ENCODE measurements around the gene ENG.

DNA sequence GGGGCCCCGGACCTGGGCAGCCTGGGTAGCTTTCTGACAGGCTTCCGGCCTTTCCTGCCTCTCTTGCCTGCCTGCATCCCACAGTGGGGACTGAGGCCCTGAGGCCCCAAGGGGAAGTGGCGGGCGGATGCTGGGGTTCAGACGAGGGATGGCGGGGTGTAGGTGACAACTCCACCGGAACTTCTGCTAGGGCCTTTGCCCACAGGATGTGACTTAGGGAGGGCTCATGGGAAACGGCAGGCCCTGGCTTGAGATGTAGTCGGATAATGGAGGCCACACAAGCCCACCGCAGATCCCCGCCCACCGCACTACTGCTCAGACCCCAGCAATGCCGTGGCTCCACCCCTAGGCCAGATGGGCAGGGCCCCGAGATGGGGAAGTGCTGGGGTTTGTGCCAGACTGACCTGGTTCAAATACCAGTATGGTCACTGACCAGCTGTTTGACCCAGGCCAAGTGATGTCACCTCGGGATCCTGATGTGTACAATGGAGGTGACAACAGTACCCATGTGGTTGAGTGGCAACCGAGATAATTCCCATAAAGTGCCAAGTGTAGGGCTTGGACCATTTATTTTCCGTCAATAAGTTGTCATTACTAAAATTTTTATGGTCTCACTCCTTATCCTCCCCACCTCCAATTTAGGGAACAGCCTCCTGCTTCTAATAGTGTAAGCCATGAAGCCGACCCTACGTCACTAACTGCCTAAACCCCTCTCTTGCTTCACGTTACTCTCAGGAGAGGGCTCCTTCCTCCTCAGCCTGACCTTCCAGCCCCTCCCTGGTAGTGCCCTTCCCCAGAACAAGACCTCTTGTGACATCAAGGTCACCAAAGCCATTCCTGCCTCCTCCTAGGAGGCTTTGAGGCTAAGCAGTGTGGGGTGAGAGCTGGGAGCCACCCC is 71.1 kb downstream of the ENG start:
- TF ChIP-seq, protein P1, sequence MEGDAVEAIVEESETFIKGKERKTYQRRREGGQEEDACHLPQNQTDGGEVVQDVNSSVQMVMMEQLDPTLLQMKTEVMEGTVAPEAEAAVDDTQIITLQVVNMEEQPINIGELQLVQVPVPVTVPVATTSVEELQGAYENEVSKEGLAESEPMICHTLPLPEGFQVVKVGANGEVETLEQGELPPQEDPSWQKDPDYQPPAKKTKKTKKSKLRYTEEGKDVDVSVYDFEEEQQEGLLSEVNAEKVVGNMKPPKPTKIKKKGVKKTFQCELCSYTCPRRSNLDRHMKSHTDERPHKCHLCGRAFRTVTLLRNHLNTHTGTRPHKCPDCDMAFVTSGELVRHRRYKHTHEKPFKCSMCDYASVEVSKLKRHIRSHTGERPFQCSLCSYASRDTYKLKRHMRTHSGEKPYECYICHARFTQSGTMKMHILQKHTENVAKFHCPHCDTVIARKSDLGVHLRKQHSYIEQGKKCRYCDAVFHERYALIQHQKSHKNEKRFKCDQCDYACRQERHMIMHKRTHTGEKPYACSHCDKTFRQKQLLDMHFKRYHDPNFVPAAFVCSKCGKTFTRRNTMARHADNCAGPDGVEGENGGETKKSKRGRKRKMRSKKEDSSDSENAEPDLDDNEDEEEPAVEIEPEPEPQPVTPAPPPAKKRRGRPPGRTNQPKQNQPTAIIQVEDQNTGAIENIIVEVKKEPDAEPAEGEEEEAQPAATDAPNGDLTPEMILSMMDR (IDR thresholded peaks at IDR 0.05; ENCODE audit: insufficient read depth, low read length, poor library complexity, severe bottlenecking), result no peak
- TF ChIP-seq EZH2phosphoT487 (conservative IDR thresholded peaks at IDR 0.05; ENCODE audit: low read length), result no peak

All from SU-DHL-6 (cell line).